ENCODE data around the gene DOCK9.

Gene DOCK9, protein sequence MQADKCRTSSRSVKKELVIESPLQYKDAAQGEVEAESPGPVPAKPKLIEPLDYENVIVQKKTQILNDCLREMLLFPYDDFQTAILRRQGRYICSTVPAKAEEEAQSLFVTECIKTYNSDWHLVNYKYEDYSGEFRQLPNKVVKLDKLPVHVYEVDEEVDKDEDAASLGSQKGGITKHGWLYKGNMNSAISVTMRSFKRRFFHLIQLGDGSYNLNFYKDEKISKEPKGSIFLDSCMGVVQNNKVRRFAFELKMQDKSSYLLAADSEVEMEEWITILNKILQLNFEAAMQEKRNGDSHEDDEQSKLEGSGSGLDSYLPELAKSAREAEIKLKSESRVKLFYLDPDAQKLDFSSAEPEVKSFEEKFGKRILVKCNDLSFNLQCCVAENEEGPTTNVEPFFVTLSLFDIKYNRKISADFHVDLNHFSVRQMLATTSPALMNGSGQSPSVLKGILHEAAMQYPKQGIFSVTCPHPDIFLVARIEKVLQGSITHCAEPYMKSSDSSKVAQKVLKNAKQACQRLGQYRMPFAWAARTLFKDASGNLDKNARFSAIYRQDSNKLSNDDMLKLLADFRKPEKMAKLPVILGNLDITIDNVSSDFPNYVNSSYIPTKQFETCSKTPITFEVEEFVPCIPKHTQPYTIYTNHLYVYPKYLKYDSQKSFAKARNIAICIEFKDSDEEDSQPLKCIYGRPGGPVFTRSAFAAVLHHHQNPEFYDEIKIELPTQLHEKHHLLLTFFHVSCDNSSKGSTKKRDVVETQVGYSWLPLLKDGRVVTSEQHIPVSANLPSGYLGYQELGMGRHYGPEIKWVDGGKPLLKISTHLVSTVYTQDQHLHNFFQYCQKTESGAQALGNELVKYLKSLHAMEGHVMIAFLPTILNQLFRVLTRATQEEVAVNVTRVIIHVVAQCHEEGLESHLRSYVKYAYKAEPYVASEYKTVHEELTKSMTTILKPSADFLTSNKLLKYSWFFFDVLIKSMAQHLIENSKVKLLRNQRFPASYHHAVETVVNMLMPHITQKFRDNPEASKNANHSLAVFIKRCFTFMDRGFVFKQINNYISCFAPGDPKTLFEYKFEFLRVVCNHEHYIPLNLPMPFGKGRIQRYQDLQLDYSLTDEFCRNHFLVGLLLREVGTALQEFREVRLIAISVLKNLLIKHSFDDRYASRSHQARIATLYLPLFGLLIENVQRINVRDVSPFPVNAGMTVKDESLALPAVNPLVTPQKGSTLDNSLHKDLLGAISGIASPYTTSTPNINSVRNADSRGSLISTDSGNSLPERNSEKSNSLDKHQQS (N-terminal part only)

DNA sequence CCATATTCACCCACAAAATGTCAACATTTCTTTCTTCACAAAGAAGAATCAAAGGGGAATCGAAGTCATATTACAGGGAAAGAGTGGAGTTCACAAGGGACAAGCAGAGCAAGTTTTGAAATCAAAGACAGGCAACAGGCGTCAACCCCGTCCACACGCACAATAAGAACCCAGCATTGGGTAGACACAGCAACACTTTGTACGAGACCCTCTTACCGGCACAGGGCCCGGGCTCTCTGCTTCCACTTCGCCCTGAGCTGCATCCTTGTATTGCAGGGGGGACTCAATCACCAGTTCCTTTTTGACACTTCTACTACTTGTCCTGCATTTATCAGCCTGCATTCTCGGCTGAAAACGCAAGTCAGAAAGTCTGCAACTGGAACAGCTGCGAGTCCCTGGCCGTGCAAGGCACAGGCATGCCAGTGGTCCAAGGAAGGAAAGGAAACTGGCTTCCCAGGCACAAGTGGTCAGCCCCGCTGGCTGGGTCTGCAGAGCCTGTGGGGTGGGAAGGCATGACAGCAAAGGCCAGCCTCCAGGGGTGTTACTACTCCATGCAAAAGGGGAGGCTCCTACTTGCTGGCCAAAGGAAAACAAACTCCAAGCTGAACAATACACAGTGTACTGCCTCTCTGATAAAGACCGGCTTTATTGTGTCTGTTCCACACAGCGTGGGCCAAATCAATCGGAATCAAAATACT, at the start of gene DOCK9:
DOCK9 (minus strand) TSS at position 497 of the 698 bp plus-strand sequence; CDS start at position 342, 155 bp downstream.
- TF ChIP-seq CTCF (IDR thresholded peaks at IDR 0.05; ENCODE audit: borderline replicate concordance, insufficient read depth, low read depth, low read length): no peak
- H3K4me3 ChIP-seq (ENCODE audit: low read depth, low read length): no peak within 1 kb of the TSS

DNA sequence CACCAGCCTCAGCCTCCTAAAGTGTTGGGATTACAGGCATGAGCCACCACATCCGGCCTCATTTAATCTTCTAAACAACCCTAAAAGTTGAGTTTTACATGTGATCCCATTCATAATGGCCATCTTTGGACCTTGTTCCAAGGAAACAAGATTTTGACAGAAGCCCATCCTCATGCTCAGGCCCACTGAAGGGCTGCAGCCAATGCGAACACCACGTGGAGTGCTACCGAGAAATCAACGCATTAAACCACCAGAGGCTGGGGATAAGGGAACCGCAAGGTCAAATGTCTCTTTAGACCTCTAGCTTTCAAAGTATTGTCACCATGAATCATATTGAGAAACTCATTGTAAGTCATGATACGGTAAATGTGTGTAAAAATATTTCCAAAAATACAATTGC, 49.4 kb upstream of the DOCK9 start:
- TF ChIP-seq CTCF (IDR thresholded peaks at IDR 0.05; ENCODE audit: borderline replicate concordance, insufficient read depth, low read depth, low read length): no peak
- H3K4me3 ChIP-seq (ENCODE audit: low read depth, low read length): no peak overlapping the region

DNA sequence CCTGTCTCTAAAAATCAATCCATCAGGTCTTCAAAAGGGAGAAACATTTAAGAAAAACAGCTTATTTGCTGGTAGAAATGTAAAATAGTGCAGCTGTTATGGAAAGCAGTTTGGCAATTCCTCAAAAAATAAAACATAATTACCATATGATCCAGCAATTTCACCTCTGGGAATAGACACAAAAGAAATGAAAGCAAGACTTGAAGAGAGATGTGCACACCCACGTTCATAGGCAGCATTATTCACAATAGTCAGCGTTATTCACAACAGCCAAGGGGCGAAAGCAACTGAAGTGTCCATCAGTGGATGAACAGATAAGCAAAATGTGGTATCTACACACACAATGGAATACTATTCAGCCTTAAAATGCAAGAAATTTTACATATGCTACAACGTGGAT, 45.1 kb upstream of the DOCK9 start:
- no peak overlapping the region for H3K4me3 ChIP-seq (ENCODE audit: low read depth, low read length)
- TF ChIP-seq CTCF (IDR thresholded peaks at IDR 0.05; ENCODE audit: borderline replicate concordance, insufficient read depth, low read depth, low read length): no peak

GRCh38 chr13:99018418-99019180, 40.7 kb upstream of the DOCK9 start:
- no peak for TF ChIP-seq CTCF (IDR thresholded peaks at IDR 0.05; ENCODE audit: borderline replicate concordance, insufficient read depth, low read depth, low read length)

DNA sequence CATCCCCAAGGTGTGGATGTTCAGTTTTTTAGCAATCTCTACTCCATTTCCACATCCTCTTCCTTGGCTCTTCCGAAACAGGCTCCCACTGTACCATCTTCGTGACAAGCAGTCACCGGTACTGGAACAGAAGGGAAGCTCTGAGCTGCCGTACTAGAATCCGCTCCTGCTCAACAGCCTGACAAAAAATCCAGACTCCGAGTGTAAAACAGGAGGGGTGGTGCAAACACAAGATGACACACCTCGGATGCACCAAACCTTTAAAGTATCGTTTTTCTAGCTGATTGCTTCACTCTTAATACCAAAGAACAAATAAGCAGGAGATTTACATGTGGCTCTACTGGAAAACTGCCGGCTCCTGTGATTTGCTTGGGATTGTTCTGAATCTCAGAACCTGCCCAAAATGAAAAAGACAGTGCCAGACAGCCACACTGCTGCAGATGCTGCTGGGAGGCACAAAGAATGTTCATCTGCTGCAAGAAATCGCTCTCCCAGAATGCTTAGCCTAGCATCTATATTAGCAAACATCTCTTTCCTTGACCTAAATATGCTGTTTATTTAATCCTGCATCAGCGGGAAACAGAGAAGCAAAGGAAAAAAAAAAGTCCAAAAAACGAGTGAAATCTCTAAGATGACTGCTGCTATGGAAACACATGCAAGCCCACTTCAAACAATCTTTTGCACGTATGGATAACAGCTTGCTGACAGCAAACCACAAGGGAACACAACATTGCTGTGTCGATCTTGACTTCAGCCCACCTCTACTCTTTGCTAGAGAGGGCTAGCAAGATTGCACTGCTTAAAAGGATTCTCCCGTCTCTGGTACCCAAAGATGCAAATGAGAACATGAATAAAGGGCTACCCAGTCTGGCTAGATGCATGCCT, 38.0 kb upstream of the DOCK9 start:
- TF ChIP-seq CTCF (IDR thresholded peaks at IDR 0.05; ENCODE audit: borderline replicate concordance, insufficient read depth, low read depth, low read length): no peak
- H3K4me3 ChIP-seq (ENCODE audit: low read depth, low read length): no peak overlapping the region

More at GRCh38 chr13:99018418-99019180, 40.7 kb upstream of the DOCK9 start:
- H3K4me3 ChIP-seq (ENCODE audit: low read depth, low read length): no peak overlapping the region
